ENCODE measurements around the gene DDX49.

DDX49 gene

GRCh38 chr19:18919086-18919899 lies at the start of gene DDX49, which contains the start of gene COPE:
Gene DDX49 (plus strand): TSS chr19:18919715. CDS start chr19:18919742, 27 bp downstream.
Gene COPE (minus strand): TSS chr19:18919387. CDS start chr19:18919348, 39 bp downstream.
- DNase-seq (ENCODE audit: low read depth in 2 of 2) = peak; percentile 96

GRCh38 chr19:18869781-18870530 lies 49.6 kb upstream of the DDX49 start:
- DNase-seq (ENCODE audit: low read depth in 2 of 2) = no peak

GRCh38 chr19:18870531-18871172 lies 48.9 kb upstream of the DDX49 start:
- no peak for DNase-seq (ENCODE audit: low read depth in 2 of 2)

GRCh38 chr19:18871543-18871942 lies 48.0 kb upstream of the DDX49 start:
- DNase-seq (ENCODE audit: low read depth in 2 of 2) = no peak

- DNase-seq (ENCODE audit: low read depth in 2 of 2) = no peak
These were observed 43.8 kb upstream of the DDX49 start for GRCh38 chr19:18875726-18876125.

GRCh38 chr19:18876865-18877264 lies 42.6 kb upstream of the DDX49 start:
- no peak for DNase-seq (ENCODE audit: low read depth in 2 of 2)

- no peak for DNase-seq (ENCODE audit: low read depth in 2 of 2)
These were observed 41.3 kb upstream of the DDX49 start for GRCh38 chr19:18878058-18878797.

GRCh38 chr19:18878858-18879578 lies 40.5 kb upstream of the DDX49 start:
- DNase-seq (ENCODE audit: low read depth in 2 of 2) = no peak

- no peak for DNase-seq (ENCODE audit: low read depth in 2 of 2)
These were observed 39.7 kb upstream of the DDX49 start for GRCh38 chr19:18879579-18880373.

- DNase-seq (ENCODE audit: low read depth in 2 of 2) = no peak
These were observed 38.0 kb upstream of the DDX49 start for GRCh38 chr19:18881491-18881890.

GRCh38 chr19:18883526-18884304 lies 35.8 kb upstream of the DDX49 start:
- DNase-seq (ENCODE audit: low read depth in 2 of 2) = no peak

GRCh38 chr19:18886972-18887371 lies 32.5 kb upstream of the DDX49 start:
- no peak for DNase-seq (ENCODE audit: low read depth in 2 of 2)

GRCh38 chr19:18889949-18890745 lies 29.4 kb upstream of the DDX49 start:
- no peak for DNase-seq (ENCODE audit: low read depth in 2 of 2)

GRCh38 chr19:18893587-18894253 lies 25.8 kb upstream of the DDX49 start:
- DNase-seq (ENCODE audit: low read depth in 2 of 2) = no peak

- DNase-seq (ENCODE audit: low read depth in 2 of 2) = no peak
These were observed 25.1 kb upstream of the DDX49 start for GRCh38 chr19:18894254-18895037.

GRCh38 chr19:18895038-18895823 lies 24.3 kb upstream of the DDX49 start:
- no peak for DNase-seq (ENCODE audit: low read depth in 2 of 2)
